PC-3 (cell line): ENCODE measurements around the gene ENG. TPM values are rescaled to one million over a fixed set of nuclear protein-coding genes. Genes with fewer than 3 reads are reported as not detected.

Source experiments
- ATAC-seq: fragments of 200-7000 bp; cut with Tn5 transposase; 2 replicates; pipeline ENCODE4 v1.9.1; 2020; ENCODE audit warnings: mild to moderate bottlenecking, moderate library complexity
- BruUV-seq: library from RNA; stranded (reverse); fragments of 400-500 nt; replicated peaks from 2 replicates; lab custom pipeline; 2021; lab: Mats Ljungman, UMichigan
- CTCF ChIA-PET: fragments of 300-600 bp; sonication (Branson Sonifier 250); formaldehyde crosslinking; loops from one replicate; lab custom pipeline; 2022; ENCODE audit warnings: antibody characterized with exemption; lab: Charles Lee
- POLR2A ChIA-PET: fragments of 300-600 bp; sonication (Branson Sonifier 250); formaldehyde crosslinking; loops from one replicate; lab custom pipeline; 2022; ENCODE audit warnings: antibody characterized with exemption; ENCODE audit not compliant: unreplicated experiment; lab: Charles Lee
- DNase-seq: peaks from one replicate; pipeline ENCODE4 v3.0.0-alpha.2; 2015
- H2AFZ ChIP-seq: fragments of 300-600 bp; sonication (generic); 2 replicates; pipeline ENCODE4 v1.6.0; 2016; ENCODE audit warnings: antibody characterized with exemption, low read length
- H3F3A ChIP-seq: fragments of 300-600 bp; sonication (generic); one replicate; pipeline ENCODE4 v1.6.0; 2017; ENCODE audit warnings: antibody characterized with exemption, low read length, control low read depth, mild to moderate bottlenecking; ENCODE audit not compliant: unreplicated experiment
- H3K27ac ChIP-seq: fragments of 300-600 bp; sonication (generic); 2 replicates; pipeline ENCODE4 v1.5.1; 2016; ENCODE audit warnings: mild to moderate bottlenecking, low read length
- H3K27me3 ChIP-seq: fragments of 300-600 bp; sonication (generic); 2 replicates; pipeline ENCODE4 v1.6.1; 2016; ENCODE audit warnings: low read length, mixed read lengths
- H3K36me3 ChIP-seq: fragments of 300-600 bp; sonication (generic); 2 replicates; pipeline ENCODE4 v1.6.1; 2016; ENCODE audit warnings: low read depth, mixed run types, low read length, mixed read lengths
- H3K4me1 ChIP-seq: fragments of 300-600 bp; sonication (generic); 2 replicates; pipeline ENCODE4 v1.5.1; 2016; ENCODE audit warnings: low read length; ENCODE audit not compliant: insufficient read depth
- H3K4me2 ChIP-seq: fragments of 300-600 bp; sonication (generic); 2 replicates; pipeline ENCODE4 v1.6.0; 2016; ENCODE audit warnings: low read length
- H3K4me3 ChIP-seq: fragments of 300-600 bp; sonication (generic); 2 replicates; pipeline ENCODE4 v1.5.1; 2016; ENCODE audit warnings: mild to moderate bottlenecking, low read length, mixed read lengths
- H3K79me2 ChIP-seq: fragments of 300-600 bp; sonication (generic); 2 replicates; pipeline ENCODE4 v1.6.1; 2017; ENCODE audit warnings: low read length, mixed read lengths
- H3K9ac ChIP-seq: fragments of 300-600 bp; sonication (generic); 2 replicates; pipeline ENCODE4 v1.6.0; 2016; ENCODE audit warnings: mild to moderate bottlenecking, low read length
- H3K9me2 ChIP-seq: fragments of 300-600 bp; sonication (generic); replicated peaks from 2 replicates; pipeline ENCODE4 v1.6.1; 2016; ENCODE audit warnings: mixed run types, low read length, mixed read lengths
- H3K9me3 ChIP-seq: fragments of 300-600 bp; sonication (generic); 2 replicates; pipeline ENCODE4 v1.6.1; 2016; ENCODE audit warnings: low read length, mixed read lengths
- H4K20me1 ChIP-seq: fragments of 300-600 bp; sonication (generic); 2 replicates; pipeline ENCODE4 v1.6.1; 2016; ENCODE audit warnings: low read length, mixed read lengths
- EZH2 ChIP-seq: fragments of 300-600 bp; sonication (generic); IDR thresholded peaks from one replicate; pipeline ENCODE4 v1.6.1; 2017; ENCODE audit warnings: antibody characterized with exemption, mild to moderate bottlenecking, low read length; ENCODE audit not compliant: unreplicated experiment
- EZH2phosphoT487 ChIP-seq: fragments of 300-600 bp; sonication (generic); IDR thresholded peaks from 2 replicates; pipeline ENCODE4 v1.6.1; 2018; ENCODE audit warnings: mild to moderate bottlenecking, antibody characterized with exemption, low read length, borderline replicate concordance
- intact Hi-C: fragments of 100-400 bp; cut with micrococcal nuclease; formaldehyde crosslinking; loops from 2 replicates; pipeline ENCODE4 v1.9.0; 2023
- total RNA-seq: library from RNA; depleted of rRNA; stranded (reverse); fragments of >200 nt; gene quantifications from 2 replicates; pipeline ENCODE4 v1.2.3, GENCODE V29; 2014
- TF ChIP-seq, protein P1 (sequence below): fragments of 300-600 bp; sonication (generic); conservative IDR thresholded peaks from 2 replicates; pipeline ENCODE4 v1.5.1; 2017; ENCODE audit warnings: antibody characterized with exemption, low read depth, mild to moderate bottlenecking, low read length

ENG gene
- total RNA-seq, 1 experiment from 2014 or later: 1.1 TPM

- Histone ChIP-seq H3K4me3 (no peak overlapping the region), H3K36me3 (peaks cover 38% of the 10 kb centered on the region), H3K9ac (no peak overlapping the region), H3K9me2 (no peaks in the 10 kb centered on the region), H3K79me2 (no peaks in the 10 kb centered on the region), H3F3A (no peaks in the 10 kb centered on the region), H2AFZ (no peak overlapping the region), H4K20me1 (no peaks in the 10 kb centered on the region), H3K4me2 (no peak overlapping the region), H3K9me3 (no peaks in the 10 kb centered on the region), H3K27ac (no peak overlapping the region), H3K27me3 (no peaks in the 10 kb centered on the region), H3K4me1 (no peaks in the 10 kb centered on the region)
- no peak for ATAC-seq
- TF ChIP-seq, protein P1, sequence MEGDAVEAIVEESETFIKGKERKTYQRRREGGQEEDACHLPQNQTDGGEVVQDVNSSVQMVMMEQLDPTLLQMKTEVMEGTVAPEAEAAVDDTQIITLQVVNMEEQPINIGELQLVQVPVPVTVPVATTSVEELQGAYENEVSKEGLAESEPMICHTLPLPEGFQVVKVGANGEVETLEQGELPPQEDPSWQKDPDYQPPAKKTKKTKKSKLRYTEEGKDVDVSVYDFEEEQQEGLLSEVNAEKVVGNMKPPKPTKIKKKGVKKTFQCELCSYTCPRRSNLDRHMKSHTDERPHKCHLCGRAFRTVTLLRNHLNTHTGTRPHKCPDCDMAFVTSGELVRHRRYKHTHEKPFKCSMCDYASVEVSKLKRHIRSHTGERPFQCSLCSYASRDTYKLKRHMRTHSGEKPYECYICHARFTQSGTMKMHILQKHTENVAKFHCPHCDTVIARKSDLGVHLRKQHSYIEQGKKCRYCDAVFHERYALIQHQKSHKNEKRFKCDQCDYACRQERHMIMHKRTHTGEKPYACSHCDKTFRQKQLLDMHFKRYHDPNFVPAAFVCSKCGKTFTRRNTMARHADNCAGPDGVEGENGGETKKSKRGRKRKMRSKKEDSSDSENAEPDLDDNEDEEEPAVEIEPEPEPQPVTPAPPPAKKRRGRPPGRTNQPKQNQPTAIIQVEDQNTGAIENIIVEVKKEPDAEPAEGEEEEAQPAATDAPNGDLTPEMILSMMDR: no peak
- ChIA-PET CTCF (no interaction called here), POLR2A (no interaction called here)
- DNase-seq: no peak
- no TSS peak for BruUV-seq
- intact Hi-C loops: no loop called here
Observed at GRCh38 chr9:127893392-127893791, 38.9 kb upstream of the ENG start.

- Histone ChIP-seq H3K9ac (no peak overlapping the region), H4K20me1 (no peaks in the 10 kb centered on the region), H3K27ac (no peak overlapping the region), H3K4me1 (no peaks in the 10 kb centered on the region), H3K79me2 (no peaks in the 10 kb centered on the region), H2AFZ (no peak overlapping the region), H3K9me3 (no peaks in the 10 kb centered on the region), H3K27me3 (no peaks in the 10 kb centered on the region), H3K4me2 (no peak overlapping the region), H3K4me3 (no peak overlapping the region), H3K36me3 (peaks cover 38% of the 10 kb centered on the region), H3F3A (no peaks in the 10 kb centered on the region), H3K9me2 (no peaks in the 10 kb centered on the region)
- POLR2A ChIA-PET: no interaction called here
- TF ChIP-seq, protein P1: no peak
- TF ChIP-seq EZH2phosphoT487 (no peak), EZH2 (no peak)
- ATAC-seq (no peak), DNase-seq (no peak)
- intact Hi-C loops: no loop called here
- no TSS peak for BruUV-seq
- CTCF ChIA-PET: no interaction called here
Observed at GRCh38 chr9:127892831-127893230, 38.4 kb upstream of the ENG start.

DNA sequence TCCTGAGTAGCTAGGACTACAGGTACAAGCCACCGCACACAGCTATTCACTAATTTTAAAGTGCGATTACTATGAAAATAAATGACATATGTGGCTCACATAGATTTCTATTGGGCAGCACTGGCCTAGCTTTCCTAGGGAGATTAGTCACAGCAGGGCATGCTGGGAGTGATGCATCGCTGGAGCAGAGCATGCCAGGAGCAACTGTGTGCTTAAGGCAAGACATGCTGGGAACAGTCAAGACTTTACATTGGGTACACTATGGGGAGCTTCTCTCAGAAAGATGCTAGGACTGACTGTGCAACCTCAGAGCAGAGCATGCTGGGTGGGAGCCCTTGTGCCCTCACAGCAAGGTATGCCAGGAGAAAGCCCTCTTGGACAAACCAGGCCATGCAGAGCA lies 35.6 kb upstream of the ENG start:
- no peaks in the 10 kb centered on the region for H3K79me2 ChIP-seq
- no peaks in the 10 kb centered on the region for H3K9me3 ChIP-seq
- TF ChIP-seq EZH2: no peak
- TF ChIP-seq EZH2phosphoT487: no peak
- TF ChIP-seq, protein P1: no peak
- H3K9ac ChIP-seq: no peak overlapping the region
- no peak overlapping the region for H3K27ac ChIP-seq
- no peak overlapping the region for H2AFZ ChIP-seq
- no peaks in the 10 kb centered on the region for H3F3A ChIP-seq
- BruUV-seq: no TSS peak
- no peak for DNase-seq
- no peaks in the 10 kb centered on the region for H4K20me1 ChIP-seq
- intact Hi-C loops: no loop called here
- H3K27me3 ChIP-seq: no peaks in the 10 kb centered on the region
- no peaks in the 10 kb centered on the region for H3K4me1 ChIP-seq
- CTCF ChIA-PET: no interaction called here
- H3K4me2 ChIP-seq: no peak overlapping the region
- H3K36me3 ChIP-seq: peaks cover 25% of the 10 kb centered on the region
- ATAC-seq: no peak
- no peak overlapping the region for H3K4me3 ChIP-seq
- H3K9me2 ChIP-seq: no peaks in the 10 kb centered on the region
- POLR2A ChIA-PET: no interaction called here
